PC-3 (cell line): ENCODE results near the gene SMCR8. TPM values are rescaled to one million over a fixed set of nuclear protein-coding genes. Genes with fewer than 3 reads are reported as not detected.

Source experiments
- ATAC-seq: fragments of 200-7000 bp; cut with Tn5 transposase; 2 replicates; pipeline ENCODE4 v1.9.1; 2020; ENCODE audit warnings: mild to moderate bottlenecking, moderate library complexity
- BruUV-seq: library from RNA; stranded (reverse); fragments of 400-500 nt; replicated peaks from 2 replicates; lab custom pipeline; 2021; lab: Mats Ljungman, UMichigan
- CTCF ChIA-PET: fragments of 300-600 bp; sonication (Branson Sonifier 250); formaldehyde crosslinking; loops from one replicate; lab custom pipeline; 2022; ENCODE audit warnings: antibody characterized with exemption; lab: Charles Lee
- POLR2A ChIA-PET: fragments of 300-600 bp; sonication (Branson Sonifier 250); formaldehyde crosslinking; loops from one replicate; lab custom pipeline; 2022; ENCODE audit warnings: antibody characterized with exemption; ENCODE audit not compliant: unreplicated experiment; lab: Charles Lee
- DNase-seq: peaks from one replicate; pipeline ENCODE4 v3.0.0-alpha.2; 2015
- H2AFZ ChIP-seq: fragments of 300-600 bp; sonication (generic); 2 replicates; pipeline ENCODE4 v1.6.0; 2016; ENCODE audit warnings: antibody characterized with exemption, low read length
- H3F3A ChIP-seq: fragments of 300-600 bp; sonication (generic); one replicate; pipeline ENCODE4 v1.6.0; 2017; ENCODE audit warnings: antibody characterized with exemption, low read length, control low read depth, mild to moderate bottlenecking; ENCODE audit not compliant: unreplicated experiment
- H3K27ac ChIP-seq: fragments of 300-600 bp; sonication (generic); 2 replicates; pipeline ENCODE4 v1.5.1; 2016; ENCODE audit warnings: mild to moderate bottlenecking, low read length
- H3K27me3 ChIP-seq: fragments of 300-600 bp; sonication (generic); 2 replicates; pipeline ENCODE4 v1.6.1; 2016; ENCODE audit warnings: low read length, mixed read lengths
- H3K36me3 ChIP-seq: fragments of 300-600 bp; sonication (generic); 2 replicates; pipeline ENCODE4 v1.6.1; 2016; ENCODE audit warnings: low read depth, mixed run types, low read length, mixed read lengths
- H3K4me1 ChIP-seq: fragments of 300-600 bp; sonication (generic); 2 replicates; pipeline ENCODE4 v1.5.1; 2016; ENCODE audit warnings: low read length; ENCODE audit not compliant: insufficient read depth
- H3K4me2 ChIP-seq: fragments of 300-600 bp; sonication (generic); 2 replicates; pipeline ENCODE4 v1.6.0; 2016; ENCODE audit warnings: low read length
- H3K4me3 ChIP-seq: fragments of 300-600 bp; sonication (generic); 2 replicates; pipeline ENCODE4 v1.5.1; 2016; ENCODE audit warnings: mild to moderate bottlenecking, low read length, mixed read lengths
- H3K79me2 ChIP-seq: fragments of 300-600 bp; sonication (generic); 2 replicates; pipeline ENCODE4 v1.6.1; 2017; ENCODE audit warnings: low read length, mixed read lengths
- H3K9ac ChIP-seq: fragments of 300-600 bp; sonication (generic); 2 replicates; pipeline ENCODE4 v1.6.0; 2016; ENCODE audit warnings: mild to moderate bottlenecking, low read length
- H3K9me2 ChIP-seq: fragments of 300-600 bp; sonication (generic); replicated peaks from 2 replicates; pipeline ENCODE4 v1.6.1; 2016; ENCODE audit warnings: mixed run types, low read length, mixed read lengths
- H3K9me3 ChIP-seq: fragments of 300-600 bp; sonication (generic); 2 replicates; pipeline ENCODE4 v1.6.1; 2016; ENCODE audit warnings: low read length, mixed read lengths
- H4K20me1 ChIP-seq: fragments of 300-600 bp; sonication (generic); 2 replicates; pipeline ENCODE4 v1.6.1; 2016; ENCODE audit warnings: low read length, mixed read lengths
- EZH2 ChIP-seq: fragments of 300-600 bp; sonication (generic); IDR thresholded peaks from one replicate; pipeline ENCODE4 v1.6.1; 2017; ENCODE audit warnings: antibody characterized with exemption, mild to moderate bottlenecking, low read length; ENCODE audit not compliant: unreplicated experiment
- EZH2phosphoT487 ChIP-seq: fragments of 300-600 bp; sonication (generic); IDR thresholded peaks from 2 replicates; pipeline ENCODE4 v1.6.1; 2018; ENCODE audit warnings: mild to moderate bottlenecking, antibody characterized with exemption, low read length, borderline replicate concordance
- intact Hi-C: fragments of 100-400 bp; cut with micrococcal nuclease; formaldehyde crosslinking; loops from 2 replicates; pipeline ENCODE4 v1.9.0; 2023
- total RNA-seq: library from RNA; depleted of rRNA; stranded (reverse); fragments of >200 nt; gene quantifications from 2 replicates; pipeline ENCODE4 v1.2.3, GENCODE V29; 2014
- TF ChIP-seq, protein P1 (sequence below): fragments of 300-600 bp; sonication (generic); conservative IDR thresholded peaks from 2 replicates; pipeline ENCODE4 v1.5.1; 2017; ENCODE audit warnings: antibody characterized with exemption, low read depth, mild to moderate bottlenecking, low read length

SMCR8 gene
- total RNA-seq, 1 experiment from 2014 or later: 20.4 TPM

DNA sequence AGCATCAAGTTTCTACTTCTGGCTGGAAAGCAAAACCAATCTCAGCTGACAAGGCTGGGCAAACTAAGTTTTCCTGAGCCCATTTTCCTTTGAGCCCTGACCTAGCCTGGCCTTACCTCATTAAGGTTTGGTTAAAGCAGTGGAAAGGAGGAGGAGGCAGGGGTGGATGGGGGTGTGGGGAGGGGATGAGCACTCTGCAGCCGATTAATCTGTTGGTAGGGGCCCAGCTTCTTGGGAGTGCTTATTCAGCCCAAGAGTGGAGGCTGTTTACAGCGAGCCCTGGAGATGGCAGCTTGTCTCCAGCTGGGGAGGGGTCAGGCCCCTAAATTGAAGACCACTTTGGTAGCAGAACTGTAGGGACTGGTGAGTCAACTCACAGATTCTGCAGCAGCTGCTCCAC lies 12.0 kb downstream of the SMCR8 start:
- CTCF ChIA-PET: no interaction called here
- Histone ChIP-seq H4K20me1 (no peaks in the 10 kb centered on the region), H3K27ac (no peak overlapping the region), H3K9me3 (no peaks in the 10 kb centered on the region), H3K36me3 (peaks cover 34% of the 10 kb centered on the region), H2AFZ (no peak overlapping the region), H3K4me3 (no peak overlapping the region), H3K27me3 (no peaks in the 10 kb centered on the region), H3F3A (no peaks in the 10 kb centered on the region), H3K79me2 (no peaks in the 10 kb centered on the region), H3K4me2 (no peak overlapping the region), H3K4me1 (no peaks in the 10 kb centered on the region), H3K9me2 (no peaks in the 10 kb centered on the region), H3K9ac (no peak overlapping the region)
- TF ChIP-seq, protein P1, sequence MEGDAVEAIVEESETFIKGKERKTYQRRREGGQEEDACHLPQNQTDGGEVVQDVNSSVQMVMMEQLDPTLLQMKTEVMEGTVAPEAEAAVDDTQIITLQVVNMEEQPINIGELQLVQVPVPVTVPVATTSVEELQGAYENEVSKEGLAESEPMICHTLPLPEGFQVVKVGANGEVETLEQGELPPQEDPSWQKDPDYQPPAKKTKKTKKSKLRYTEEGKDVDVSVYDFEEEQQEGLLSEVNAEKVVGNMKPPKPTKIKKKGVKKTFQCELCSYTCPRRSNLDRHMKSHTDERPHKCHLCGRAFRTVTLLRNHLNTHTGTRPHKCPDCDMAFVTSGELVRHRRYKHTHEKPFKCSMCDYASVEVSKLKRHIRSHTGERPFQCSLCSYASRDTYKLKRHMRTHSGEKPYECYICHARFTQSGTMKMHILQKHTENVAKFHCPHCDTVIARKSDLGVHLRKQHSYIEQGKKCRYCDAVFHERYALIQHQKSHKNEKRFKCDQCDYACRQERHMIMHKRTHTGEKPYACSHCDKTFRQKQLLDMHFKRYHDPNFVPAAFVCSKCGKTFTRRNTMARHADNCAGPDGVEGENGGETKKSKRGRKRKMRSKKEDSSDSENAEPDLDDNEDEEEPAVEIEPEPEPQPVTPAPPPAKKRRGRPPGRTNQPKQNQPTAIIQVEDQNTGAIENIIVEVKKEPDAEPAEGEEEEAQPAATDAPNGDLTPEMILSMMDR: no peak
- no peak for TF ChIP-seq EZH2phosphoT487
- no peak for TF ChIP-seq EZH2
- no peak for ATAC-seq
- intact Hi-C loops: no loop called here
- no TSS peak for BruUV-seq
- no peak for DNase-seq
- POLR2A ChIA-PET: no interaction called here

DNA sequence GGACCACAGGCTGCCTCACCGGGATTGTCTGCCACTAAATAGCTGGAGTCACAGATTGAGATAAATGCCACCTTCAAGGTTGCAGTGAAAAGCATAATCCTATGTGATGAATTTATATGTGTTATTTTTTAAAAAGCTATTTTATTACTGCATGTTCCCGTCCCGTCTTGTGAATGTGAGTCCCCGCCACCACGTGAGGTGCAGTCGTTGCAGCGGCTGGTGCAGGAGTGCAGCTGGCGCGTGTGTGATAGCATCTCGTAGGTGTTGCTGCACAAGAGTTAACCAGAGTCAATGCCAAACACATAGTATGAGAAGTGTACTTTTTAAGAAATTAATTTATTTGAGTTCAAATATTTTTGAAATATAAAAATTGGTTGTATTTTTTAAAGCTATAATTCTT lies 12.5 kb downstream of the SMCR8 start:
- Histone ChIP-seq H3K27ac (no peak overlapping the region), H3K4me2 (no peak overlapping the region), H3K4me3 (no peak overlapping the region), H3K4me1 (no peaks in the 10 kb centered on the region), H4K20me1 (no peaks in the 10 kb centered on the region), H3K9me2 (no peaks in the 10 kb centered on the region), H3K79me2 (no peaks in the 10 kb centered on the region), H3K9ac (no peak overlapping the region), H3K27me3 (no peaks in the 10 kb centered on the region), H2AFZ (no peak overlapping the region), H3F3A (no peaks in the 10 kb centered on the region), H3K9me3 (no peaks in the 10 kb centered on the region), H3K36me3 (peaks cover 34% of the 10 kb centered on the region)
- no TSS peak for BruUV-seq
- TF ChIP-seq, protein P1: no peak
- TF ChIP-seq EZH2phosphoT487 (no peak), EZH2 (no peak)
- ChIA-PET CTCF (no interaction called here), POLR2A (no interaction called here)
- no peak for DNase-seq
- intact Hi-C loops: no loop called here
- ATAC-seq: no peak

DNA sequence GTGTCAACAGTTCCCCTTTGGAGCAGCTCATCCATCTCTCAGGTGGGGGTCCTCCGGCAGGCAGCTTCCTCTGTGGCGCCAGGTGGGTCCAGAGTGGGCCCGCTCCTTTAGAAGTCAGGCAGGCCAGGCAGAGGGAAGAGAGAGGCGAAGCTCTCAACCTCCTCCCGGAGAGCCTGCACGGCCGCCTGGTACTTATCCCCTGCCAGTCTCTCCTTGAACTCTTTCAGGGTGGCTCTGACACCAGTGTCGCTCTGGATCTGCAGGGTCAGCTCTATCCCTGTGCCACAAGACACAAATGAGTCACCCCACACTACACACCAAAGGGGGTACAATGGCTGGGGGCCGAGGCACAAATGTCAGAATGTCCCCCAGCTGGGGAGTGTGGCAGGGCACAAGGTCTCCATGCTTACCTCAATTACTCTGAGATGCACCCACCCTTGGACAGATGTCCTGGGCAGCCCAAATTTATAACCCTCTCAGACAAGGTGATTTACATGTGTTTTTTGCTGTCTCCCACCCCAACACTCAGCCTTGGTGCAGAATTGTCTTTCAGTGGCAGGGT lies 13.6 kb downstream of the SMCR8 start:
- no TSS peak for BruUV-seq
- Histone ChIP-seq H3K36me3 (peaks cover 29% of the 10 kb centered on the region), H3K4me1 (no peaks in the 10 kb centered on the region), H3K9me2 (no peaks in the 10 kb centered on the region), H3K27me3 (no peaks in the 10 kb centered on the region), H3K79me2 (no peaks in the 10 kb centered on the region), H3K4me2 (no peak overlapping the region), H2AFZ (no peak overlapping the region), H3K9me3 (no peaks in the 10 kb centered on the region), H4K20me1 (no peaks in the 10 kb centered on the region), H3F3A (no peaks in the 10 kb centered on the region), H3K4me3 (no peak overlapping the region), H3K9ac (no peak overlapping the region), H3K27ac (no peak overlapping the region)
- DNase-seq (no peak), ATAC-seq (no peak)
- ChIA-PET POLR2A (no interaction called here), CTCF (no interaction called here)
- TF ChIP-seq EZH2phosphoT487: no peak
- no peak for TF ChIP-seq EZH2
- TF ChIP-seq, protein P1: no peak
- intact Hi-C loops: no loop called here
